ENCODE measurements around the gene TLE4. TPM values are rescaled to one million over a fixed set of nuclear protein-coding genes. Genes with fewer than 3 reads are reported as not detected.
A peak's percentile ranks its signal among the peaks of the same experiment; 100 is the strongest.

Gene TLE4
- total RNA-seq, 1 donor from 2014 or later = 16.3 TPM

GRCh38 chr9:79577969-79578723 is 6.4 kb downstream of the TLE4 start:
- no peak for TF ChIP-seq CTCF (conservative IDR thresholded peaks at IDR 0.05; ENCODE audit: low read depth, low read length)
- no peak for DNase-seq (ENCODE audit: low read depth)
- no peak overlapping the region for H3K4me3 ChIP-seq (ENCODE audit: low read depth, low read length)

- TF ChIP-seq CTCF (conservative IDR thresholded peaks at IDR 0.05; ENCODE audit: low read depth, low read length) = no peak
- no peak for DNase-seq (ENCODE audit: low read depth)
These were observed 7.1 kb downstream of the TLE4 start for GRCh38 chr9:79578891-79579290.

GRCh38 chr9:79579624-79580023 is 7.9 kb downstream of the TLE4 start:
- no peak for DNase-seq (ENCODE audit: low read depth)
- no peak for TF ChIP-seq CTCF (conservative IDR thresholded peaks at IDR 0.05; ENCODE audit: low read depth, low read length)
- no peak overlapping the region for H3K4me3 ChIP-seq (ENCODE audit: low read depth, low read length)

More at GRCh38 chr9:79578891-79579290, 7.1 kb downstream of the TLE4 start:
- H3K4me3 ChIP-seq (ENCODE audit: low read depth, low read length) = no peak overlapping the region

GRCh38 chr9:79580055-79580454 is 8.3 kb downstream of the TLE4 start:
- no peak for TF ChIP-seq CTCF (conservative IDR thresholded peaks at IDR 0.05; ENCODE audit: low read depth, low read length)
- DNase-seq (ENCODE audit: low read depth) = no peak
- no peak overlapping the region for H3K4me3 ChIP-seq (ENCODE audit: low read depth, low read length)

- H3K4me3 ChIP-seq (ENCODE audit: low read depth, low read length) = no peak overlapping the region
- DNase-seq (ENCODE audit: low read depth) = no peak
- no peak for TF ChIP-seq CTCF (conservative IDR thresholded peaks at IDR 0.05; ENCODE audit: low read depth, low read length)
These were observed 9.6 kb downstream of the TLE4 start for GRCh38 chr9:79581388-79581787.

GRCh38 chr9:79581794-79582193 is 10.0 kb downstream of the TLE4 start:
- H3K4me3 ChIP-seq (ENCODE audit: low read depth, low read length) = no peak overlapping the region
- TF ChIP-seq CTCF (conservative IDR thresholded peaks at IDR 0.05; ENCODE audit: low read depth, low read length) = no peak
- peak; percentile 20 for DNase-seq (ENCODE audit: low read depth)

All from epithelial cell of proximal tubule (primary cell).